CD4-positive, alpha-beta T cell treated with Interleukin-6 for 4 hours (primary cell): ENCODE data around the gene SAMD9.
"Not testable (repeated sequence)": the region's sequence is repeated elsewhere in the genome, so short reads cannot be mapped to it uniquely, and the experiment has no call there.

ENCODE experiments used
- DNase-seq: peaks from one replicate; pipeline ENCODE4 v3.0.0-alpha.2; 2020; ENCODE audit warnings: mixed read lengths

Gene SAMD9

GRCh38 chr7:93117852-93118530 lies at the start of gene SAMD9:
SAMD9 (minus strand) TSS chr7:93117979; CDS start chr7:93106097, 11,882 bp downstream.
- DNase-seq, result peak; percentile 65

DNA sequence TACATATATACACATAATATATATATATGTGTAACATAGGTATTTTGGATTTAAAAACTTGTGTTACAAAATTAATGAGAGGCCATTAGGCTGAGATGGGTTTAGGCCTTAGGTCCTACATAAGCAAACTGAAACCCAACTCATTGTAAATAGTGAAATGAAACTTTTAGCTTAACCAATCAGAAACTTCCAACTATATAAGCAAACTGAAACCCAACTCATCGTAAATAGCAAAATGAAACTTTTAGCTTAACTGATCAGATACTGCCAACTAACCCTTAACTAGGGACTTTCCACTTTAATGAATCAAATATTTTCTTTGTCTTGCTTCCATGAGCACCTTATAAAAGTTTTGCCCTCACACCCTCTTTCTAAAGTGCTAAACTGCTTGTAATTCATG lies 47.7 kb upstream of the SAMD9 start:
- DNase-seq, result no peak

DNA sequence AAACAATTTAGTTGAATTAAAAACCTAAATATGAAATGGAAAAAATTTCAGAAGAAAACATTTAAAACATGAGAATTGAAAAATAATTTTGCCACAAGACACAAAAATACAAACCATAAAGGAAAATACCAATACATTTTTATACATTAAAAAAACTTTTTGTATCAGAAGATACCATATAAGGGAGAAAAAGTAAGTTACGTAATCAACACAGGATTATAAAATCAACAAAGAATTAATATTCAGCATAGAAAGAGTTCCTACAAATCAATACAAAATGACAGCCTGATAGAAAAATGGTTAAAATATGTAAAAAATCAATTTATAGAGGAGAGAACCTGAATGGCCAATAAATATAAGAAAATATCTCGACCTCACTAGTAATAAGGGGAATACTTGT lies 47.0 kb upstream of the SAMD9 start:
- DNase-seq, result no peak

DNA sequence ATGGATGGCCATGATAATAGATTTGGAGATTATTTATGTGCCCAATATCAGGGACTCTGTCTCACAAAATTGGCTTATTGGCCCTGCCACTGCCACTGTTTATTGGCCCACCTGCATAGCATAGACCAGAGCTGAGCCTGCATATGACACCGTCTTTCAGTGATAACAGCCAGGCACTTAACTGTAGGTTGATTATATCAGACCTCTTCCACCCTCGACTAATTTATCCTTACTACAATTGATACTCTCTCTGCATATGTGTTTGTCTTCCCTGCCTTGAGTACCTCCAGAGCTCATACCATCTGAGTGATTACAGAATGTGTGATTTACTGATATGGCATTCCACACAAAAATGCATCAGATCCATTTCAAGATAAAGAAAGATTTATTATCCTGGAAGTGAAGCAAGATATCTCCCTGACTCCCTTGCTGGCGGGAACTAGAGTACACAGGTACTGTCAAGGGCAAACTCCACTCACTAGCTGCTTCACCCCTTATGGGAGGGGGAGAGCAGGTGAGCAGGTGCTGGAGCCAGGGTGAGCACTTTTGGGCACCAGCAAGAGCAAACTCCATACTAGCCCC lies 43.5 kb upstream of the SAMD9 start:
- no peak for DNase-seq

- no peak for DNase-seq
Observed at GRCh38 chr7:93160410-93160809, 42.6 kb upstream of the SAMD9 start.

- DNase-seq, result no peak
Observed at GRCh38 chr7:93159490-93159889, 41.7 kb upstream of the SAMD9 start.

GRCh38 chr7:93156884-93157283 lies 39.1 kb upstream of the SAMD9 start:
- DNase-seq, result no peak

DNA sequence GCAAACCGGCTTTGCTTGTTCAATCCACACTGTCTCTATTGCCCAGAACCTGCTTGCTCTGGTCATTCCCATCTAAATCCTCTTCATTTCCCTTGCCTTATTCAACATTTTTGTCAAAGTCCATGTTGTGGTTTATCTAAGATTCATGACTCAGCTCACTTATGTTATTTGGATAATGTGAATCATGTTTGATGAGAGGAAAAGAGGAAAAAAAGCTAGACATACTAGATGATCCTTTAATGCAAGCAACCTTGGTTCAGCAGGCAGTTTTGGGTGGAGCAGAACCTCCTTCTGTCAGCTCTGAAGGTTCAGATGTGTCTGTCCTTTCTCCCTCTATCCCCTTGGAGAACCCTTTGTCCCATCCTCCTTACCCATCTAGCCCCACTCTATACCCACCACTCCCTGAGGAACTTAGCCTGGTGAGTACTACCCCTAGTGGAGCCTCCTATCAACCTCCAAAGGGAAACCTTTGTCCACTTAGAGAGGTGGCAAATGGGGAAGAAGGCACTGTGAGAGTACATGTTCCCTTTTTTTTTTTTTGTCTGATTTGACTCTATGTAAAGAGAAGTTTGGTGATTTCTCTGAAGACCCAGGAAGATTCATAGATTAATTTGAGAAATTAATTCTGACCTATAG lies 32.5 kb upstream of the SAMD9 start:
- no peak for DNase-seq

DNA sequence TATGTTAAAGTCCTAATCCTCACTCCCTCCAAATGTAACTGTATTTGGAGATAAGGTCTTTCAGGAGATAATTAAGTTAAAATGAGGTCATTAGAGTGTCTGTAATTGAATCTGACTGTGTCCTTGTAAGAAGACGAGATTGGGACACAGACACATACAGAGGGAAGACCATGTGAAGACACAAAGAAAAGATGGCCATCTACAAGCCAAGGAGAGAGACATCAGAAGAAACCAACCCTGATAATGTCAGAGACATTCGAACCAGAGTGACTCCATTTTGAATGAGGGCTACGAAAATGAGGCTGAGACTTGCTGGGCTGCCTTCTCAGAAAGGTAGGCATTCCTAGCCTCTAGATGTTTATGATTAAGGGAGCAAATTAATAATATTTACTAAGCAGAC lies 30.9 kb upstream of the SAMD9 start:
- DNase-seq, result no peak

DNA sequence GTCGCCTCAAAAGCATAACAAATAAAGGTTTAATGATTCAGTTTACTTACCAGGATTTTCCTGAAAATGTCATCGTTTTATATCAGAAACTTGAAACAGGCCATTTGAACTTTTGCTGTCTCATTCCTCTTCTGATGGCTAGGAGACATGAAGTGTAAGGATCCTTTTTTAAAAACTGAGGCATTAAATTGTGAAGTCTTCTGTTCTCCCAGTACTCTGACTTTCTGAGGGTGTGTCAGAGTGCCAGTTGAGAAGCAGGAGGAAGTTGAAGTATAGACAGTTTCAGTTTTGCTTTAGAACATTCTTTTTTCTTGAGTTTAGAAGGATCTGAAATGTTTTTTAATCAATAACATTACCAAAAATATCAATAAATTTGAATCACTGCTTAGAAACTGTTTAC lies 30.4 kb upstream of the SAMD9 start, which contains the start of gene SAMD9L:
TSS of gene SAMD9L (minus strand) at position 242 of the 400 bp plus-strand sequence. CDS start 12,414 bp downstream, outside the sequence.
- DNase-seq, result peak; percentile 24

GRCh38 chr7:93147363-93147762 lies 29.6 kb upstream of the SAMD9 start:
- peak; percentile 51 for DNase-seq

- DNase-seq, result no peak
Observed at GRCh38 chr7:93146472-93147141, 28.8 kb upstream of the SAMD9 start.

DNA sequence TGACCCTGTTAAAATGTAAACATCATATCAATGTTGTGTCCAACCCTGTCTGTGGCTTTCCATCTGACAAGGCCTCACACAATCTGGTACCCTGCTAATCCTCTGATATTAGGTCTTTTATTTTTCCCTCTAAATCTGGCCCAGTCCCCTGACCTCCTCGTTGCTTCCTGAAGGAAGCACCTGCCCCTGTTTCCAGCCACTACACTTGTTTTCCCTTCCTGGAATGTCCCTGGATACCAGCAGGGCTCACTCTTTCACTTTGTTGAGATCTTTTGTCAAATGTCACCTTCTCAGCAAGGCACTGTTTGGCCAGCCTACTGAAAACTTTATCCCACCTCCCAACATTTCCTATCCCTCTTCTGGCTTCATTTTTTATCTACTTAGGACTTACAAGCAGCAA lies 28.3 kb upstream of the SAMD9 start:
- DNase-seq, result no peak

DNA sequence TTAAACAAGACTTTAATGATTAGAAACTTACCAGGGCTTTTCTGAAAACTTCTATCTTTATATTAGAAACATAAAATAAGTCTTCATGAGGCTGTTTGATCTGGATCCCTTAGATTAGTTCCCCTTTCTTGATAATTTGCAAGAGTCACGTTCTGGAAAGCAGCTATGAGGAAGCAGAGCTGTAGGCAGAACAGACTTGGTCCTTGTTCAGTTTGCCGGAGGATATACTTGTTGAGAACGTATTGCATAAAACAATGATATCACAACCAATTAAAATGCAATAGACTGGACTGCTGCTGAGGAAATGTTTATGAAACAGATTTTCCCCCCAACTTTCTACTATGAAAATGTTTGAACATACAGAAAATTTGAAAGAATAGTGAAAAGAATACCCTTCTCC lies 27.6 kb upstream of the SAMD9 start:
- DNase-seq, result no peak

GRCh38 chr7:93142127-93142526 lies 24.3 kb upstream of the SAMD9 start:
- no peak for DNase-seq

- no peak for DNase-seq
Observed at GRCh38 chr7:93140582-93141191, 22.9 kb upstream of the SAMD9 start.

- DNase-seq, result no peak
Observed at GRCh38 chr7:93138576-93138975, 20.8 kb upstream of the SAMD9 start.

DNA sequence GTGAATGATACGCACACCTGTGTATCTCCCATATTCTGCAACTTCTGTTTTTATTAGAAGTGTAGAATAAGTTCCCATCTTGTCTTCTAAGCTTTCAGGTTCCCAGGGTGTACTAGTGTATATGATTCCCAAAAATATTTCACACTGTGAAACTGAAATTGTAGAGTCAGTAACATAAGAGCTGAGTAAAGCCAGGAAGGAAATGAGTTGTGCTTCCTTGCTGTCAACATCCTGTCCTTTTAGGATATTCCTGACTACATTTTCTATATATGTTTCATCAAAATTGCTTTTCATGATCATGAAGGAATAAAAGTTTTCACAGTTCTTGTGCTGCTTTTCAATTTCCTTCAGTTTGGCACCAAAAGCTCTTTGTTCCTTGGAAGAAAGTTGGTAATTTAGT lies 15.2 kb upstream of the SAMD9 start:
- DNase-seq, result no peak

- no peak for DNase-seq
Observed at GRCh38 chr7:93132216-93132615, 14.4 kb upstream of the SAMD9 start.

DNA sequence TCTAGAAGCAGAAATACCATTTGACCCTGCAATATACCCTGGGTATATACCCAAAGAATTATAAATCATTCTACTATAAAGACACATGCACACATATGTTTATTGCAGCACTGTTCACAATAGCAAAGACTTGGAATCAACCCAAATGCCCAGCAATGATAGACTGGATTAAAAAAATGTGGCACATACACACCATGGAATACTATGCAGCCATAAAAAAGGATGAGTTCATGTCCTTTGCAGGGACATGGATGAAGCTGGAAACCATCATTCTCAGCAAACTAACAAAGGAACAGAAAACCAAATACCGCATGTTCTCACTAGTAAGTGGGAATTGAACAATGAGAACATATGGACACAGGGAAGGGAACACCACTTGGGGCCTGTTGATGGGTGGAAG lies 9.2 kb upstream of the SAMD9 start:
- not testable (repeated sequence) for DNase-seq

DNA sequence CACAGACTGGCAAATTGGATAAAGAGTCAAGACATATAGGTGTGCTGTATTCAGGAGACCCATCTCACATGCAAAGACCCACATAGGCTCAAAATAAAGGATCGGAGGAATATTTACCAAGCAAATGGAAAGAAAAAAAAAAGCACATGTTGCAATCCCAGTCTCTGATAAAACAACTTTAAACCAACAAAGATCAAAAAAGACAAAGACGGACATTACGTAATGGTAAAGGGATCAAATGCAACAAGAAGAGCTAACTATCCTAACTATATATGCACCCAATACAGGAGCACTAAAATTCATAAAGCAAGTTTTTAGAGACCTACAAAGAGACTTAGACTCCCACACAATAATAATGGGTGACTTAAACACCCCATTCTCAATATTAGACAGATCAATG lies 5.8 kb upstream of the SAMD9 start:
- not testable (repeated sequence) for DNase-seq

- no peak for DNase-seq
Observed at GRCh38 chr7:93120592-93121549, 3.1 kb upstream of the SAMD9 start.
